ENCODE data around the gene NIPAL4.
"Not testable (repeated sequence)": the region's sequence is repeated elsewhere in the genome, so short reads cannot be mapped to it uniquely, and the experiment has no call there.

Gene NIPAL4

GRCh38 chr5:157463621-157464518 is 3.9 kb downstream of the NIPAL4 start:
- no peak for DNase-seq (ENCODE audit: low spot score)

- peak; percentile 27 for DNase-seq (ENCODE audit: low spot score)
These were observed 4.6 kb downstream of the NIPAL4 start for GRCh38 chr5:157464519-157465171.

- DNase-seq (ENCODE audit: low spot score): no peak
These were observed 8.4 kb downstream of the NIPAL4 start for GRCh38 chr5:157468293-157468965.

- DNase-seq (ENCODE audit: low spot score): no peak
These were observed 9.1 kb downstream of the NIPAL4 start for GRCh38 chr5:157469073-157469472.

GRCh38 chr5:157469687-157470086 is 9.7 kb downstream of the NIPAL4 start:
- DNase-seq (ENCODE audit: low spot score): no peak

GRCh38 chr5:157470631-157471030 is 10.6 kb downstream of the NIPAL4 start:
- no peak for DNase-seq (ENCODE audit: low spot score)

- peak; percentile 70 for DNase-seq (ENCODE audit: low spot score)
These were observed 11.7 kb downstream of the NIPAL4 start for GRCh38 chr5:157471709-157472108.

- no peak for DNase-seq (ENCODE audit: low spot score)
These were observed 13.6 kb downstream of the NIPAL4 start for GRCh38 chr5:157473383-157474320.

GRCh38 chr5:157475432-157475831 is 15.4 kb downstream of the NIPAL4 start:
- no peak for DNase-seq (ENCODE audit: low spot score)

GRCh38 chr5:157476702-157477408 is 16.8 kb downstream of the NIPAL4 start:
- DNase-seq (ENCODE audit: low spot score): peak; percentile 82

GRCh38 chr5:157477814-157478494 is 17.9 kb downstream of the NIPAL4 start:
- no peak for DNase-seq (ENCODE audit: low spot score)

- no peak for DNase-seq (ENCODE audit: low spot score)
These were observed 18.7 kb downstream of the NIPAL4 start for GRCh38 chr5:157478726-157479125.

- DNase-seq (ENCODE audit: low spot score): no peak
These were observed 19.2 kb downstream of the NIPAL4 start for GRCh38 chr5:157479166-157479565.

- DNase-seq (ENCODE audit: low spot score): no peak
These were observed 19.8 kb downstream of the NIPAL4 start for GRCh38 chr5:157479612-157480510.

- DNase-seq (ENCODE audit: low spot score): no peak
These were observed 21.3 kb downstream of the NIPAL4 start for GRCh38 chr5:157481265-157481664.

- DNase-seq (ENCODE audit: low spot score): no peak
These were observed 21.7 kb downstream of the NIPAL4 start for GRCh38 chr5:157481666-157482065.

GRCh38 chr5:157482702-157483101 is 22.7 kb downstream of the NIPAL4 start:
- not testable (repeated sequence) for DNase-seq (ENCODE audit: low spot score)

GRCh38 chr5:157484768-157485167 is 24.8 kb downstream of the NIPAL4 start:
- DNase-seq (ENCODE audit: low spot score): no peak

- no peak for DNase-seq (ENCODE audit: low spot score)
These were observed 25.3 kb downstream of the NIPAL4 start for GRCh38 chr5:157485340-157485739.
